Fibroblast of lung (primary cell): ENCODE results near the gene ST8SIA4. TPM values are rescaled to one million over a fixed set of nuclear protein-coding genes. Genes with fewer than 3 reads are reported as not detected.
"Not testable (repeated sequence)": the region's sequence is repeated elsewhere in the genome, so short reads cannot be mapped to it uniquely, and the experiment has no call there.

Source experiments
- DNase-seq, 2 donors: peaks; one replicate each; pipeline versions ENCODE4 v3.0.0 to v3.0.0-alpha.2; 2010; ENCODE audit warnings: low read depth in 2 of 2
- H2AFZ ChIP-seq: 2 replicates; pipeline ENCODE4 v1.5.1; 2012; ENCODE audit warnings: low read length, control low read depth, inconsistent platforms
- H3K27ac ChIP-seq: 2 replicates; pipeline ENCODE4 v1.5.1; 2011; ENCODE audit warnings: low read length, control low read depth; ENCODE audit not compliant: insufficient read depth
- H3K27me3 ChIP-seq: 2 replicates; pipeline ENCODE4 v1.5.1; 2011; ENCODE audit warnings: mild to moderate bottlenecking, low read length; ENCODE audit not compliant: control insufficient read depth, insufficient read depth
- H3K36me3 ChIP-seq: 2 replicates; pipeline ENCODE4 v1.5.1; 2011; ENCODE audit warnings: low read length; ENCODE audit not compliant: control insufficient read depth, insufficient read depth
- H3K4me1 ChIP-seq: 2 replicates; pipeline ENCODE4 v1.5.1; 2011; ENCODE audit warnings: low read length; ENCODE audit not compliant: control insufficient read depth, insufficient read depth; ENCODE audit errors: extremely low read depth
- H3K4me2 ChIP-seq: 2 replicates; pipeline ENCODE4 v1.5.1; 2011; ENCODE audit warnings: low read length, control low read depth; ENCODE audit not compliant: insufficient read depth; ENCODE audit errors: extremely low read depth
- H3K4me3 ChIP-seq, 4 experiments: fragments of 200-600 bp in 1 of 4; sonication (generic) in 1 of 4; replicated peaks in 1 of 4; 2 replicates each; pipeline ENCODE4 v1.5.1; 2011 to 2016; ENCODE audit warnings: low read length in 4 of 4, low read depth in 3 of 4, mild to moderate bottlenecking in 3 of 4, control low read depth in 2 of 4, inconsistent platforms in 1 of 4, mixed read lengths in 1 of 4; ENCODE audit not compliant: insufficient read depth in 1 of 4; ENCODE audit errors: control extremely low read depth in 1 of 4
- H3K79me2 ChIP-seq: 2 replicates; pipeline ENCODE4 v1.5.1; 2012; ENCODE audit warnings: mild to moderate bottlenecking, low read length, inconsistent platforms; ENCODE audit not compliant: control insufficient read depth, insufficient read depth
- H3K9ac ChIP-seq: 2 replicates; pipeline ENCODE4 v1.5.1; 2011; ENCODE audit warnings: mild to moderate bottlenecking, low read length, control low read depth; ENCODE audit not compliant: insufficient read depth
- H3K9me3 ChIP-seq: 2 replicates; pipeline ENCODE4 v1.5.1; 2012; ENCODE audit warnings: low read depth, low read length; ENCODE audit not compliant: control insufficient read depth, insufficient read depth
- H4K20me1 ChIP-seq: 2 replicates; pipeline ENCODE4 v1.5.1; 2011; ENCODE audit warnings: low read length; ENCODE audit not compliant: control insufficient read depth, insufficient read depth; ENCODE audit errors: extremely low read depth
- CTCF ChIP-seq, 2 donors: IDR thresholded peaks in 1 of 2; conservative IDR thresholded peaks in 1 of 2; 1 replicate in 1 of 2; 2 replicates in 1 of 2; pipeline ENCODE4 v1.5.1; 2011 to 2012; ENCODE audit warnings: low read length in 2 of 2, control low read depth in 1 of 2, inconsistent platforms in 1 of 2, low read depth in 1 of 2, mild to moderate bottlenecking in 1 of 2
- EZH2 ChIP-seq: IDR thresholded peaks from 2 replicates; pipeline ENCODE4 v1.5.1; 2012; ENCODE audit warnings: low read length, control low read depth, mild to moderate bottlenecking; ENCODE audit errors: missing control alignments
- polyA plus RNA-seq, 2 donors: library from polyadenylated mRNA; depleted of rRNA in 1 of 2; stranded (reverse) in 1 of 2; unstranded in 1 of 2; fragments of >200 nt; gene quantifications; 2 replicates each; pipeline ENCODE4 v1.2.1, GENCODE V29; 2011 to 2012; ENCODE audit warnings: missing spikeins in 1 of 2
- total RNA-seq: library from RNA; depleted of rRNA; stranded (reverse); fragments of >200 nt; gene quantifications from 2 replicates; pipeline ENCODE4 v1.2.1, GENCODE V29; 2014

ST8SIA4 gene
- total and polyA plus RNA-seq, 2 donors (not counting 1 experiment from before 2014, with no cell fraction given): 0.02 to 0.33 TPM

GRCh38 chr5:100789694-100790093 is 113.4 kb downstream of the ST8SIA4 start:
- no peaks in the 10 kb centered on the region for H3K36me3 ChIP-seq
- no peak overlapping the region for H2AFZ ChIP-seq
- H3K27ac ChIP-seq: no peak overlapping the region
- H3K4me2 ChIP-seq: no peak overlapping the region
- no peak overlapping the region for H3K4me3 ChIP-seq
- H3K4me1 ChIP-seq: no peaks in the 10 kb centered on the region
- H4K20me1 ChIP-seq: no peaks in the 10 kb centered on the region
- no peak for DNase-seq
- no peaks in the 10 kb centered on the region for H3K27me3 ChIP-seq
- TF ChIP-seq CTCF (conservative IDR thresholded peaks at IDR 0.05 in 1 of 2, IDR thresholded peaks at IDR 0.05 in 1 of 2; ENCODE audit: low read depth in 1 of 2, low read length in 2 of 2): no peak
- no peak for TF ChIP-seq EZH2
- H3K79me2 ChIP-seq: no peaks in the 10 kb centered on the region
- no peak overlapping the region for H3K9ac ChIP-seq
- no peaks in the 10 kb centered on the region for H3K9me3 ChIP-seq

GRCh38 chr5:100788417-100788816 is 114.7 kb downstream of the ST8SIA4 start:
- Histone ChIP-seq H3K9me3 (no peaks in the 10 kb centered on the region), H3K36me3 (no peaks in the 10 kb centered on the region), H3K27me3 (no peaks in the 10 kb centered on the region), H3K79me2 (no peaks in the 10 kb centered on the region), H2AFZ (no peak overlapping the region), H3K4me2 (no peak overlapping the region), H4K20me1 (no peaks in the 10 kb centered on the region), H3K27ac (no peak overlapping the region), H3K4me3 (no peak overlapping the region), H3K9ac (no peak overlapping the region), H3K4me1 (no peaks in the 10 kb centered on the region)
- DNase-seq: no peak
- TF ChIP-seq EZH2 (no peak), CTCF (conservative IDR thresholded peaks at IDR 0.05 in 1 of 2, IDR thresholded peaks at IDR 0.05 in 1 of 2; ENCODE audit: low read depth in 1 of 2, low read length in 2 of 2) (no peak)

- TF ChIP-seq CTCF (conservative IDR thresholded peaks at IDR 0.05 in 1 of 2, IDR thresholded peaks at IDR 0.05 in 1 of 2; ENCODE audit: low read depth in 1 of 2, low read length in 2 of 2) (no peak), EZH2 (no peak)
- Histone ChIP-seq H3K36me3 (no peaks in the 10 kb centered on the region), H3K9ac (no peak overlapping the region), H3K4me2 (no peak overlapping the region), H3K27ac (no peak overlapping the region), H3K9me3 (no peaks in the 10 kb centered on the region), H3K79me2 (no peaks in the 10 kb centered on the region), H3K4me3 (no peak overlapping the region), H2AFZ (no peak overlapping the region), H3K27me3 (no peaks in the 10 kb centered on the region), H4K20me1 (no peaks in the 10 kb centered on the region), H3K4me1 (no peaks in the 10 kb centered on the region)
- DNase-seq: no peak
Measured at GRCh38 chr5:100787648-100788047, 115.4 kb downstream of the ST8SIA4 start.

- H3K27ac ChIP-seq, H3K4me3 ChIP-seq, H3K9me3 ChIP-seq, H3K4me2 ChIP-seq, H2AFZ ChIP-seq, H3K36me3 ChIP-seq, DNase-seq, H3K79me2 ChIP-seq, H3K27me3 ChIP-seq, H3K9ac ChIP-seq, H4K20me1 ChIP-seq, H3K4me1 ChIP-seq: not testable (repeated sequence)
Measured at GRCh38 chr5:100785536-100785935, 117.5 kb downstream of the ST8SIA4 start.
